ENCODE results near the gene FAM234B. TPM values are rescaled to one million over a fixed set of nuclear protein-coding genes. Genes with fewer than 3 reads are reported as not detected.

The FAM234B gene
- total RNA-seq, 1 experiment from 2014 or later = 3.3 TPM

GRCh38 chr12:13127444-13127843 is 83.3 kb downstream of the FAM234B start:
- H3F3A ChIP-seq (ENCODE audit: low read length, unreplicated experiment) = no peaks in the 10 kb centered on the region
- ChIA-PET CTCF (interaction anchor here (0.6 kb wide), 1 partner anchor 8 kb away, joined by 3 read pairs; no protein-coding TSS in a partner anchor), POLR2A (ENCODE audit: unreplicated experiment) (interaction anchor here (0.6 to 1.5 kb wide), 4 partner anchors 17 to 52 kb away, joined by 3 to 14 read pairs (median 6); no protein-coding TSS in a partner anchor)
- TF ChIP-seq EZH2 (IDR thresholded peaks at IDR 0.05; ENCODE audit: low read length, unreplicated experiment) (no peak), EZH2phosphoT487 (IDR thresholded peaks at IDR 0.05; ENCODE audit: borderline replicate concordance, low read length) (no peak)
- TF ChIP-seq, protein P1, sequence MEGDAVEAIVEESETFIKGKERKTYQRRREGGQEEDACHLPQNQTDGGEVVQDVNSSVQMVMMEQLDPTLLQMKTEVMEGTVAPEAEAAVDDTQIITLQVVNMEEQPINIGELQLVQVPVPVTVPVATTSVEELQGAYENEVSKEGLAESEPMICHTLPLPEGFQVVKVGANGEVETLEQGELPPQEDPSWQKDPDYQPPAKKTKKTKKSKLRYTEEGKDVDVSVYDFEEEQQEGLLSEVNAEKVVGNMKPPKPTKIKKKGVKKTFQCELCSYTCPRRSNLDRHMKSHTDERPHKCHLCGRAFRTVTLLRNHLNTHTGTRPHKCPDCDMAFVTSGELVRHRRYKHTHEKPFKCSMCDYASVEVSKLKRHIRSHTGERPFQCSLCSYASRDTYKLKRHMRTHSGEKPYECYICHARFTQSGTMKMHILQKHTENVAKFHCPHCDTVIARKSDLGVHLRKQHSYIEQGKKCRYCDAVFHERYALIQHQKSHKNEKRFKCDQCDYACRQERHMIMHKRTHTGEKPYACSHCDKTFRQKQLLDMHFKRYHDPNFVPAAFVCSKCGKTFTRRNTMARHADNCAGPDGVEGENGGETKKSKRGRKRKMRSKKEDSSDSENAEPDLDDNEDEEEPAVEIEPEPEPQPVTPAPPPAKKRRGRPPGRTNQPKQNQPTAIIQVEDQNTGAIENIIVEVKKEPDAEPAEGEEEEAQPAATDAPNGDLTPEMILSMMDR (conservative IDR thresholded peaks at IDR 0.05; ENCODE audit: low read depth, low read length) = no peak
- H3K27ac ChIP-seq (ENCODE audit: low read length) = peak overlapping the region; percentile 65
- H3K9ac ChIP-seq (ENCODE audit: low read length) = no peak overlapping the region
- H3K4me1 ChIP-seq (ENCODE audit: insufficient read depth, low read length) = peaks cover 55% of the 10 kb centered on the region
- ATAC-seq (peak; percentile 89), DNase-seq (peak; percentile 86)
- no peaks in the 10 kb centered on the region for H3K36me3 ChIP-seq (ENCODE audit: low read depth, low read length)
- no peaks in the 10 kb centered on the region for H3K79me2 ChIP-seq (ENCODE audit: low read length)
- peak overlapping the region; percentile 59 for H3K4me2 ChIP-seq (ENCODE audit: low read length)
- H3K9me2 ChIP-seq (replicated peaks; ENCODE audit: low read length) = no peaks in the 10 kb centered on the region
- no peak overlapping the region for H2AFZ ChIP-seq (ENCODE audit: low read length)
- no TSS peak for BruUV-seq (replicated peaks)
- H3K4me3 ChIP-seq (ENCODE audit: low read length) = no peak overlapping the region
- no peaks in the 10 kb centered on the region for H4K20me1 ChIP-seq (ENCODE audit: low read length)
- H3K9me3 ChIP-seq (ENCODE audit: low read length) = no peaks in the 10 kb centered on the region
- intact Hi-C loops (cut with micrococcal nuclease) = loop anchor here (1.0 kb wide), 1 partner anchor 25 kb away; no protein-coding TSS in a partner anchor
- no peaks in the 10 kb centered on the region for H3K27me3 ChIP-seq (ENCODE audit: low read length)

DNA sequence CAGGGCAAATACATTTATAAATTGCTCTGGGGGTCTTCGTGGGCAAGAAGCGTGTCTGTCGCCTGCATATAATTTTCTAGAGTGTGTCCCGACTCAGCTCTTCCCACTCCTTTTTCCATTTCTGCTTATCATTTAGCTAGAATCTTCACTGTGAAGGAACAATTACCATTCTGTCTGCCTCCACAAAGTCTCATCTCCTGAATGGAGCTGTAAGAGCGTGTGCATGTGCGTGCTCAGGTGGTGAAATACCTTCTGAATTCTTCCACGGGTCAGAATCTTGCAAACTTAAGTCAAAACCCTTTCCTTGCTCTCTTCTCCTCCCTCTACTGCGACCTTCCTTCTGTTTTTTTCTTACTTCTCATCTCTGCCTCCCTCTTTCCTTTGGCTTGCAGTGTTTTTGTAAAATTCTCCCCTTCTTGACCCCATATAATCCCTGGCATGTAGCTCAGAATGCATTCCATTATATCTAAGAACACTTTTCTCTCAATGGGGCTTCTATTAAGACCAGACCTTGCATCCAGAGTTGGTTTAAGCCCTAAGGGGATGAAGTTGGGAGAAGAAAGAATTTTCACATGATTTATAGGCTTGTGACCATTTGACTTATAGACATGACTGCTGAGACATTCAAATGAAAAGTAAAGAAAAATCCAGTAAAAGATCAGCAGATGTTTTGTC is 84.2 kb downstream of the FAM234B start:
- POLR2A ChIA-PET (ENCODE audit: unreplicated experiment) = interaction anchor here (1.5 kb wide), 1 partner anchor 26 kb away, joined by 7 read pairs; no protein-coding TSS in a partner anchor
- peak overlapping the region; percentile 16; the same call in 1 of the 2 replicates for H3K4me2 ChIP-seq (ENCODE audit: low read length)
- H3K9me2 ChIP-seq (replicated peaks; ENCODE audit: low read length) = no peaks in the 10 kb centered on the region
- H3K4me1 ChIP-seq (ENCODE audit: insufficient read depth, low read length) = peaks cover 55% of the 10 kb centered on the region
- TF ChIP-seq EZH2 (IDR thresholded peaks at IDR 0.05; ENCODE audit: low read length, unreplicated experiment) = no peak
- TF ChIP-seq, protein P1 (conservative IDR thresholded peaks at IDR 0.05; ENCODE audit: low read depth, low read length) = no peak
- no peak for TF ChIP-seq EZH2phosphoT487 (IDR thresholded peaks at IDR 0.05; ENCODE audit: borderline replicate concordance, low read length)
- peak overlapping the region; percentile 65 for H3K27ac ChIP-seq (ENCODE audit: low read length)
- no peaks in the 10 kb centered on the region for H3F3A ChIP-seq (ENCODE audit: low read length, unreplicated experiment)
- CTCF ChIA-PET = no interaction called here
- H3K36me3 ChIP-seq (ENCODE audit: low read depth, low read length) = no peaks in the 10 kb centered on the region
- no peak overlapping the region for H2AFZ ChIP-seq (ENCODE audit: low read length)
- DNase-seq (peak; percentile 26), ATAC-seq (peak; percentile 3; the same call in 1 of the 2 replicates)
- H3K4me3 ChIP-seq (ENCODE audit: low read length) = no peak overlapping the region
- H3K27me3 ChIP-seq (ENCODE audit: low read length) = no peaks in the 10 kb centered on the region
- no peaks in the 10 kb centered on the region for H4K20me1 ChIP-seq (ENCODE audit: low read length)
- intact Hi-C loops (cut with micrococcal nuclease) = no loop called here
- BruUV-seq (replicated peaks) = no TSS peak
- no peaks in the 10 kb centered on the region for H3K9me3 ChIP-seq (ENCODE audit: low read length)
- no peak overlapping the region for H3K9ac ChIP-seq (ENCODE audit: low read length)
- H3K79me2 ChIP-seq (ENCODE audit: low read length) = no peaks in the 10 kb centered on the region

GRCh38 chr12:13130981-13131380 is 86.8 kb downstream of the FAM234B start:
- Histone ChIP-seq H3F3A (ENCODE audit: low read length, unreplicated experiment) (no peaks in the 10 kb centered on the region), H3K9ac (ENCODE audit: low read length) (no peak overlapping the region), H3K36me3 (ENCODE audit: low read depth, low read length) (no peaks in the 10 kb centered on the region), H3K27me3 (ENCODE audit: low read length) (no peaks in the 10 kb centered on the region), H3K4me1 (ENCODE audit: insufficient read depth, low read length) (peaks cover 62% of the 10 kb centered on the region), H4K20me1 (ENCODE audit: low read length) (no peaks in the 10 kb centered on the region), H2AFZ (ENCODE audit: low read length) (peak overlapping the region; percentile 7; the same call in 1 of the 2 replicates), H3K9me2 (replicated peaks; ENCODE audit: low read length) (no peaks in the 10 kb centered on the region), H3K9me3 (ENCODE audit: low read length) (no peaks in the 10 kb centered on the region), H3K79me2 (ENCODE audit: low read length) (no peaks in the 10 kb centered on the region), H3K4me3 (ENCODE audit: low read length) (no peak overlapping the region; the same call in 1 of the 2 replicates), H3K4me2 (ENCODE audit: low read length) (peak overlapping the region; percentile 71), H3K27ac (ENCODE audit: low read length) (no peak overlapping the region)
- BruUV-seq (replicated peaks) = no TSS peak
- intact Hi-C loops (cut with micrococcal nuclease) = no loop called here
- ChIA-PET CTCF (no interaction called here), POLR2A (ENCODE audit: unreplicated experiment) (interaction anchor here (0.6 kb wide), 1 partner anchor 65 kb away, joined by 6 read pairs; no protein-coding TSS in a partner anchor)
- TF ChIP-seq EZH2 (IDR thresholded peaks at IDR 0.05; ENCODE audit: low read length, unreplicated experiment) (no peak), EZH2phosphoT487 (IDR thresholded peaks at IDR 0.05; ENCODE audit: borderline replicate concordance, low read length) (no peak)
- TF ChIP-seq, protein P1 (conservative IDR thresholded peaks at IDR 0.05; ENCODE audit: low read depth, low read length) = no peak
- ATAC-seq = no peak
- no peak for DNase-seq

Measured in PC-3 (cell line).